BLaER1 treated with 17β-estradiol and CSF1 and Interleukin-3, amounts not matched to agents 10 nM and 100 nM (cell line): ENCODE measurements around the gene FSTL4.

Experiments used
- H3K27ac ChIP-seq, 11 experiments: shearing (Covaris generic); formaldehyde crosslinking; 2 replicates each; pipeline ENCODE4 v1.8.1; 2022
- H3K27me3 ChIP-seq, 11 experiments: shearing (Covaris generic); formaldehyde crosslinking; 2 replicates each; pipeline ENCODE4 v1.8.1; 2022
- H3K36me3 ChIP-seq, 11 experiments: shearing (Covaris generic); formaldehyde crosslinking; 2 replicates each; pipeline ENCODE4 v1.8.1; 2022
- H3K4me1 ChIP-seq, 10 experiments: shearing (Covaris generic); formaldehyde crosslinking; 2 replicates each; pipeline ENCODE4 v1.8.1; 2022
- H3K4me2 ChIP-seq, 11 experiments: shearing (Covaris generic); formaldehyde crosslinking; 2 replicates each; pipeline ENCODE4 v1.8.1; 2022
- H3K4me3 ChIP-seq, 10 experiments: shearing (Covaris generic); formaldehyde crosslinking; 2 replicates each; pipeline ENCODE4 v1.8.1; 2022
- H3K9ac ChIP-seq, 11 experiments: shearing (Covaris generic); formaldehyde crosslinking; 2 replicates each; pipeline ENCODE4 v1.8.1; 2022
- H3K9me3 ChIP-seq, 11 experiments: shearing (Covaris generic); formaldehyde crosslinking; replicated peaks in 1 of 11; 2 replicates each; pipeline ENCODE4 v1.8.1; 2022
- H4K20me1 ChIP-seq, 11 experiments: shearing (Covaris generic); formaldehyde crosslinking; 2 replicates each; pipeline ENCODE4 v1.8.1; 2022
- Cebpa-rat ChIP-seq, 11 experiments: shearing (Covaris generic); IDR thresholded peaks; 2 replicates each; pipeline ENCODE4 v1.8.1; 2022

The FSTL4 gene

DNA sequence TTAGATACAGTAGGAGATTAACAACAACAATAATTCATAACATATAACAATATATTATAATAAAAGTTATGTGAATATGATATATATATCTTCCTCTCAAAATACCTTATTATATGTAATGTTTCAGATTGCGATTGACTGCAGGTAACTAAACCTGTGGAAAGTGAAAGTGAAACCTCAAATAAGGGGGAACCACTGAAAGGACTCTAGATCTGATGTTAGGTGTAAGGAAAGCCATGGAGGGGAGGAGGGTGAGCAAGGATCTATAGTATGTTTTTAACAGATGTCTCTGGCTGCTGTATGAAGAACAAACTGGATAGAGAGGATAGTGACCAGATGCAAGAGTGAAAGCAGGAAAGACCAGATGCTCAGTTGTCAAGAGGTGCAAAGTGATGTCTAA is 5.8 kb upstream of the FSTL4 start:
- Histone ChIP-seq H3K4me1 (no peaks in the 10 kb centered on the region), H3K27me3 (peaks cover 14 to 27% (median 22%) of the 10 kb centered on the region in 11 experiments), H3K9me3 (no peaks in the 10 kb centered on the region), H3K4me2 (no peak overlapping the region), H3K27ac (no peak overlapping the region), H3K36me3 (no peaks in the 10 kb centered on the region), H3K4me3 (no peak overlapping the region), H3K9ac (no peak overlapping the region), H4K20me1 (peaks cover 0 to 2% (median 0%) of the 10 kb centered on the region in 11 experiments; a peak in 3 of 22 replicates)
- TF ChIP-seq Cebpa-rat (IDR thresholded peaks at IDR 0.05), result no peak

- Histone ChIP-seq H3K36me3 (no peaks in the 10 kb centered on the region), H3K4me2 (no peak overlapping the region), H3K9ac (no peak overlapping the region), H3K4me3 (no peak overlapping the region), H3K9me3 (no peaks in the 10 kb centered on the region), H4K20me1 (peaks cover 0 to 32% (median 19%) of the 10 kb centered on the region in 11 experiments; a peak in 15 of 22 replicates), H3K4me1 (peaks cover 15 to 23% (median 19%) of the 10 kb centered on the region in 10 experiments), H3K27ac (no peak overlapping the region), H3K27me3 (peaks cover 58 to 71% (median 66%) of the 10 kb centered on the region in 11 experiments)
- TF ChIP-seq Cebpa-rat (IDR thresholded peaks at IDR 0.05), result no peak
These were observed 1.4 kb upstream of the FSTL4 start for GRCh38 chr5:133613743-133614142.

- H3K36me3 ChIP-seq, result no peaks in the 10 kb centered on the region
- no peak for TF ChIP-seq Cebpa-rat (IDR thresholded peaks at IDR 0.05)
- H3K4me3 ChIP-seq, result peak overlapping the region in 2 of 10 experiments; percentile 60 to 70; a peak in 3 of 20 replicates
- peaks cover 15 to 23% (median 19%) of the 10 kb centered on the region in 10 experiments for H3K4me1 ChIP-seq
- peaks cover 0 to 32% (median 19%) of the 10 kb centered on the region in 11 experiments; a peak in 15 of 22 replicates for H4K20me1 ChIP-seq
- no peak overlapping the region for H3K27ac ChIP-seq
- peaks cover 62 to 77% (median 72%) of the 10 kb centered on the region in 11 experiments for H3K27me3 ChIP-seq
- no peak overlapping the region; a peak in 1 of 22 replicates for H3K4me2 ChIP-seq
- no peaks in the 10 kb centered on the region for H3K9me3 ChIP-seq
- no peak overlapping the region for H3K9ac ChIP-seq
These were observed 843 bp upstream of the FSTL4 start for GRCh38 chr5:133613184-133613583.

DNA sequence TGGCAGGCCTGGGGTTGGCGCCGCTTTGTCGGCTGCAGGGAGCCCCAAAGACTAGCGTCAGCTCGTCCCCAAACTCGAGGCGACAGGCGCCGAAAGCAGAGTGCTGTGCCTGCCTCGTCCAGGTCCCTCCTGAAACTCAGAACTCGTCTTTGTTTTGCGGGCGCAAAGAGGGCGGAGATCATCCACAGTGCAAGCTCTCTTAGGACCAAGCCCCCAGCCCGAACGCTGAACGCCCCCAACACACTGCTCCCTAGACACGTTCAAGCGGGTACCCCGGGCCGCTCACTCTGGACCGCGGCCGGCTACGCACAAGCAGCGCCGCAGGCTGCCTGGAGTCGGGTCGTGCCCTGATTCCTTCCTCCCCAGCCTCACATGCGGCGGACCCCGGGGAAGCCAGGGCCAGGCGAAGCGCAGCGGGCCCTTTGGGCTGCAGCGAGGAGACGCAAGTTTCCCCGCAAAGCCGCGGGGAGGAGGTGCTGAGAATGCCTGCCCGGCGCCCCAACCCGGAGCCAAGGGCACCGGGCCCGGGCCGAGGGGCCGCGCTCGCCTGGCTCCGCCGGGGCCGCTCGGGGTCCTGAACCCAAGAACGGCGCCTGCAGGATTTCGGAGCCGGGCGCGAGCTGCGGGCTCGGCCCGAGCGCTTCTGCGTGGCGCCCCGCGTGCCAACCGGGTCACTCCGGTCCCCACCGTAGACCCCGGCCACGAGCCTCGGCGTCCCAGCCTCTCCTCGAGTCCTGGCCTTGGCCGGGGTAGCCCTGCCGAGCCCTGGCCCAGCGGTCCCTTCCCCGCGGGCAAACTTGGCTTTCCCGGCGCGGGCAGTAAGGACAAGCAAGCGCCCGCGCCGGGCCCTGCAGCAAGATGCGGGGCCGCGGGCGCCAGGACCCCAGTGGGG is 738 bp downstream of the FSTL4 start:
- Histone ChIP-seq H3K9me3 (no peaks in the 10 kb centered on the region), H3K4me1 (peaks cover 15 to 23% (median 19%) of the 10 kb centered on the region in 10 experiments), H3K36me3 (no peaks in the 10 kb centered on the region), H3K27ac (no peak overlapping the region), H3K4me3 (peak overlapping the region; percentile 48 to 70 (median 60)), H4K20me1 (peaks cover 0 to 32% (median 19%) of the 10 kb centered on the region in 11 experiments; a peak in 15 of 22 replicates), H3K9ac (peak overlapping the region in 2 of 11 experiments; percentile 10 to 30; a peak in 1 of 22 replicates), H3K27me3 (peaks cover 63 to 84% (median 75%) of the 10 kb centered on the region in 11 experiments), H3K4me2 (peak overlapping the region; percentile 79 to 99 (median 95))
- TF ChIP-seq Cebpa-rat (IDR thresholded peaks at IDR 0.05), result no peak

DNA sequence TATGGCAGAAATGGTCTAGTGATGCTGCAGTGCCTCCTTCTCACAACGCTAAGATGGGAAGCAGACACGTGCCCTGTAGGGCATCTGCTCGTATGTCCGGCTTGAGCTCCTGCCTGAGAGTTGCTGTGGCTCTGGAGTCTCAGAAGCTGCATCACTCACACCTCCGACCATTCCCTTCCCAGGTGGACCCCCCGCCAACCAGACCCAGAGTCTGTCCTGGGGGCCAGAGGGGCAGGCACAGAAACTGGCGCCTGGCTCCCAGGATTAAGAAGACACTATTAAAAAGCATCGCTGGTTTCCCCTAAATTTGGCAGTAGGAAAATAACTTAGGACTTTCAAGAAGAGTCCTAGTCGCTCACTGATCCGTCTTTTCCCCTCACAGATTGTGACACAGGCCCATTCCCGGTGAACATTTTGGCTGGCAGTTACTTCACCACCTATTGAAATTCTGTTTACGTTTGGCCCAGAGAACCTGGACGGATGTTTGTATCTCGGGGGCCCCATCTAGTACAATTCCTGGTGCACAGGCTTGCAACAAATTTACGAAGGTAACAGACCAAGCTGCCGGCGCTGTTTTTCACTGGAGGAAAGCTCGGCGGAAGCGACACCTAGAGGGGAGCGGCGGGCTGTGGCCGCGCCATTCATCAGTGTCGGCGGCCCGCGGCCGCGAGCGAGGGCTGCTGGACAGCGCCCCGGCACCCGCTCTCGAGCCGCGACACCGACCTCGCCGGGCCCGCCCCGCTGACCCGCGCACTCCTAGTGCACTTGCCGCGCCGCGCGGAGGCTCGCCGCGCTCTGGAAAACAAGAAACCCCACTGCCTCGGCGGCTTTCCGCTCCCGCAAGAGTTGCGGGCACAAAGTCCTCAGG is 1.6 kb downstream of the FSTL4 start:
- Histone ChIP-seq H3K4me1 (peaks cover 15 to 23% (median 19%) of the 10 kb centered on the region in 10 experiments), H3K4me3 (peak overlapping the region; percentile 48 to 70 (median 60)), H3K36me3 (no peaks in the 10 kb centered on the region), H3K9ac (peak overlapping the region in 1 of 11 experiments; percentile 30; a peak in 1 of 22 replicates), H4K20me1 (peaks cover 0 to 32% (median 19%) of the 10 kb centered on the region in 11 experiments; a peak in 15 of 22 replicates), H3K4me2 (peak overlapping the region; percentile 79 to 99 (median 95)), H3K27ac (no peak overlapping the region), H3K9me3 (no peaks in the 10 kb centered on the region), H3K27me3 (peaks cover 63 to 83% (median 75%) of the 10 kb centered on the region in 11 experiments)
- no peak for TF ChIP-seq Cebpa-rat (IDR thresholded peaks at IDR 0.05)

DNA sequence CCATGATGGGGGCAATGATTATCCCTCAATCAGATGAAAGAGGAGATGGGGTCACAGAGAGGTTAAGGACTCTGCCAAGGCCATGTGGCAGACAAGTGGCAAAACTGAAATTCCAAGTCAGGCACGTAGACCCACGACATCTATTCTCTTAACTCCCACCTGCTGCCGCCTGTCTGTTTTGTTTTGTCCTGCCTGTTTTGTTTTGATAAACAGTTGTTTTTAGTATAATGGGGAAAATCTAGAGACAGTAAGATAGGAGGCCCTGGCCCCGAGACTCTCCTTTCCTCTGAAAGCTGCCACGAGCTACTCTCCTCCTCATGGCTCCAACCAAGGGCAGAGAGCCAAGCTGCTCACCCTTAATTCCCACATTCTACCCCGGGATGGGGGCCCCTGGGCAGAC is 4.9 kb downstream of the FSTL4 start:
- Histone ChIP-seq H3K9ac (no peak overlapping the region), H3K27ac (no peak overlapping the region), H3K36me3 (no peaks in the 10 kb centered on the region), H4K20me1 (peaks cover 0 to 24% (median 12%) of the 10 kb centered on the region in 11 experiments; a peak in 15 of 22 replicates), H3K4me2 (no peak overlapping the region), H3K4me1 (peaks cover 12 to 19% (median 15%) of the 10 kb centered on the region in 10 experiments), H3K4me3 (no peak overlapping the region), H3K27me3 (peaks cover 42 to 50% (median 46%) of the 10 kb centered on the region in 11 experiments), H3K9me3 (no peaks in the 10 kb centered on the region)
- TF ChIP-seq Cebpa-rat (IDR thresholded peaks at IDR 0.05), result no peak

- H3K9me3 ChIP-seq, result no peaks in the 10 kb centered on the region
- H4K20me1 ChIP-seq, result peaks cover 0 to 19% (median 9%) of the 10 kb centered on the region in 11 experiments; a peak in 15 of 22 replicates
- no peak overlapping the region for H3K4me2 ChIP-seq
- H3K4me1 ChIP-seq, result peaks cover 8 to 13% (median 11%) of the 10 kb centered on the region in 10 experiments
- H3K4me3 ChIP-seq, result no peak overlapping the region
- H3K27me3 ChIP-seq, result peaks cover 36 to 44% (median 40%) of the 10 kb centered on the region in 11 experiments
- no peak for TF ChIP-seq Cebpa-rat (IDR thresholded peaks at IDR 0.05)
- no peaks in the 10 kb centered on the region for H3K36me3 ChIP-seq
- no peak overlapping the region for H3K9ac ChIP-seq
- H3K27ac ChIP-seq, result no peak overlapping the region
These were observed 5.5 kb downstream of the FSTL4 start for GRCh38 chr5:133606835-133607234.

- Histone ChIP-seq H3K9ac (no peak overlapping the region), H3K36me3 (no peaks in the 10 kb centered on the region), H3K4me1 (no peaks in the 10 kb centered on the region), H4K20me1 (peaks cover 0 to 4% (median 0%) of the 10 kb centered on the region in 11 experiments; a peak in 3 of 22 replicates), H3K4me2 (no peak overlapping the region), H3K27ac (no peak overlapping the region), H3K9me3 (no peaks in the 10 kb centered on the region), H3K4me3 (no peak overlapping the region), H3K27me3 (peaks cover 20 to 29% (median 25%) of the 10 kb centered on the region in 11 experiments)
- no peak for TF ChIP-seq Cebpa-rat (IDR thresholded peaks at IDR 0.05)
These were observed 7.0 kb downstream of the FSTL4 start for GRCh38 chr5:133605323-133605722.
